ENCODE measurements around the gene DNAAF8. TPM values are rescaled to one million over a fixed set of nuclear protein-coding genes. Genes with fewer than 3 reads are reported as not detected.
A peak's percentile ranks its signal among the peaks of the same experiment; 100 is the strongest.

Gene DNAAF8
- total RNA-seq, 1 donor from 2014 or later = 1.2 TPM

- TF ChIP-seq CTCF (IDR thresholded peaks at IDR 0.05) = no peak
- Mint-ChIP-seq H3K9me3 (ENCODE audit: unreplicated experiment) (no peaks in the 10 kb centered on the region), H3K27me3 (ENCODE audit: unreplicated experiment) (no peaks in the 10 kb centered on the region), H3K4me3 (ENCODE audit: unreplicated experiment) (no peak overlapping the region), H3K27ac (ENCODE audit: unreplicated experiment) (no peak overlapping the region), H3K4me1 (ENCODE audit: unreplicated experiment) (peaks cover 8% of the 10 kb centered on the region), H3K36me3 (ENCODE audit: unreplicated experiment) (no peaks in the 10 kb centered on the region)
- no peak for DNase-seq (ENCODE audit: extremely low spot score, unreplicated experiment)
Observed at GRCh38 chr16:4796982-4797804, 62.9 kb downstream of the DNAAF8 start.

- Mint-ChIP-seq H3K36me3 (ENCODE audit: unreplicated experiment) (no peaks in the 10 kb centered on the region), H3K9me3 (ENCODE audit: unreplicated experiment) (no peaks in the 10 kb centered on the region), H3K27ac (ENCODE audit: unreplicated experiment) (no peak overlapping the region), H3K27me3 (ENCODE audit: unreplicated experiment) (no peaks in the 10 kb centered on the region), H3K4me3 (ENCODE audit: unreplicated experiment) (no peak overlapping the region), H3K4me1 (ENCODE audit: unreplicated experiment) (peaks cover 8% of the 10 kb centered on the region)
- no peak for DNase-seq (ENCODE audit: extremely low spot score, unreplicated experiment)
- no peak for TF ChIP-seq CTCF (IDR thresholded peaks at IDR 0.05)
Observed at GRCh38 chr16:4797805-4798252, 63.5 kb downstream of the DNAAF8 start.

GRCh38 chr16:4798456-4798855 lies 64.1 kb downstream of the DNAAF8 start:
- H3K27me3 Mint-ChIP-seq (ENCODE audit: unreplicated experiment) = no peaks in the 10 kb centered on the region
- no peaks in the 10 kb centered on the region for H3K36me3 Mint-ChIP-seq (ENCODE audit: unreplicated experiment)
- TF ChIP-seq CTCF (IDR thresholded peaks at IDR 0.05) = no peak
- no peaks in the 10 kb centered on the region for H3K9me3 Mint-ChIP-seq (ENCODE audit: unreplicated experiment)
- H3K4me1 Mint-ChIP-seq (ENCODE audit: unreplicated experiment) = peaks cover 15% of the 10 kb centered on the region
- peak overlapping the region; percentile 17 for H3K4me3 Mint-ChIP-seq (ENCODE audit: unreplicated experiment)
- DNase-seq (ENCODE audit: extremely low spot score, unreplicated experiment) = no peak
- H3K27ac Mint-ChIP-seq (ENCODE audit: unreplicated experiment) = no peak overlapping the region

Other genes with a start within 250 kb of the DNAAF8 start
- gene CDIP1, start 195.8 kb upstream of the DNAAF8 start, total RNA-seq = 28.5 and 28.9 TPM in 2 replicates
- 0.08 and 0.26 TPM in 2 replicates for gene C16orf96, start 178.2 kb upstream of the DNAAF8 start, total RNA-seq
- gene UBALD1, start 119.6 kb upstream of the DNAAF8 start, total RNA-seq = 33.6 and 38.4 TPM in 2 replicates
- gene MGRN1, start 109.7 kb upstream of the DNAAF8 start, total RNA-seq = 88.0 and 94.6 TPM in 2 replicates
- 26.2 and 28.9 TPM in 2 replicates for gene NUDT16L1, start 41.0 kb upstream of the DNAAF8 start, total RNA-seq
- 30.0 TPM in 2 replicates for gene ANKS3, start 266 bp upstream of the DNAAF8 start, total RNA-seq
- gene ZNF500, start 32.6 kb downstream of the DNAAF8 start, total RNA-seq = 22.8 and 23.5 TPM in 2 replicates
- not detected in 2 replicates for gene SEPTIN12, start 53.8 kb downstream of the DNAAF8 start, total RNA-seq
- gene SMIM22, start 60.8 kb downstream of the DNAAF8 start, total RNA-seq = not detected in 2 replicates
- gene ROGDI, start 68.1 kb downstream of the DNAAF8 start, total RNA-seq = 16.1 and 19.1 TPM in 2 replicates
- gene GLYR1, start 112.8 kb downstream of the DNAAF8 start, total RNA-seq = 73.5 and 76.9 TPM in 2 replicates
- 50.3 and 50.8 TPM in 2 replicates for gene UBN1, start 112.9 kb downstream of the DNAAF8 start, total RNA-seq
- 9.7 and 10.3 TPM in 2 replicates for gene PPL, start 202.6 kb downstream of the DNAAF8 start, total RNA-seq
- not detected in 2 replicates for gene SEC14L5, start 223.8 kb downstream of the DNAAF8 start, total RNA-seq